ENCODE data around the gene BCAS3. TPM values are rescaled to one million over a fixed set of nuclear protein-coding genes. Genes with fewer than 3 reads are reported as not detected.

BCAS3 gene
- 10 to 100 TPM; 10.3 to 24.6 TPM for total RNA-seq
- 1 to 10 TPM; 5.8 to 10.0 TPM for polyA plus RNA-seq

DNA sequence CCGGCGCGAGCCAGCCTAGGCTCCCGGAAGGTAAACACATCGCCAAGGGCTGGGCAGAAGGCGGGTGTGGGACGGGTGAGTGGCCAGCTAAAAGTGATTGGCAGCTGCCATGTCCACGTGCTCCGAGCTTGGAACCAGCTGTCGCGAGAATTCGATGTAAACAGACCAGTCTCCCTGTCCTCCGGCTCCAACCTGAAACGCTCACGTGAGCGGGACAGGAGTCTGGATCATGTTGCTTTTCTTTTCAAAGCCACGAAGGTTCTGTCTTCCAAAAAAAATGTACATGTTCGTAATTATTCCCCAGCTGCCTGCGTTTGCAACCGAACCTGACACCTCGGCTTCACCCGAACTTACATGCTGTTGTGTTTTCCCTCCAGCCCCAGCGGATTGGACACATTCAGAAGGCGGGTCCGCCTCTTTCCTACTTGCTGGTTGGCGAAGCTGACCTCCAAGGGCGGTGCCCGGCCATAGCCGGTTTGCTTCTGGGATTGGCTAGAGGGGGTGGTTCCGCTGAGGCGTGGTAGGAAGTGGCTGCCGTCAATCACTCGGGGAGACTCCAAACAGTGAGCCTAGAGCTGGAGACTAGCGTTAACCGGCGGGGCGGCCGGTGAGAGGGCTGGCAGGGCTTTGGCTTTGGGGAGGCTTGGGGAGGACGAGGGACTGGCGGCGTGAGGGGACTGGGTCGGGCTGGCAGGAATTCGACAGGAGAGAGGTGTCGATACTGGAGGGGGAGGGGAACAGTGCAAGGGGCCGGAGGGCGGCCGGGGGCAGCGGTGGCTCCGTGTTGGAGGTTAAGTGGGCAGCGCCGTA, at the start of gene BCAS3:
Gene BCAS3, plus strand, starts transcription at position 544 of the 810 bp plus-strand sequence.
- no peaks in the 10 kb centered on the region for H3K9me3 ChIP-seq (ENCODE audit: control insufficient read depth in 4 of 4, low read length in 3 of 4)
- peak within 1 kb of the TSS; percentile 77 to 90 for H3K9ac ChIP-seq (ENCODE audit: low read depth in 1 of 2, low read length in 2 of 2)
- WGBS = under 1% methylated on average over 51 of the region's 51 CpGs
- H3K27ac ChIP-seq (ENCODE audit: low read depth in 1 of 2, low read length in 2 of 2) = peak within 1 kb of the TSS; percentile 62 to 91
- TF ChIP-seq TAF1 (conservative IDR thresholded peaks at IDR 0.05) = peak; percentile 27
- peak; percentile 99 for TF ChIP-seq SP1 (IDR thresholded peaks at IDR 0.05)
- peak; percentile 35 to 90 for TF ChIP-seq GABPA (IDR thresholded peaks at IDR 0.05 in 1 of 2, conservative IDR thresholded peaks at IDR 0.05 in 1 of 2)
- TF ChIP-seq, protein P1, sequence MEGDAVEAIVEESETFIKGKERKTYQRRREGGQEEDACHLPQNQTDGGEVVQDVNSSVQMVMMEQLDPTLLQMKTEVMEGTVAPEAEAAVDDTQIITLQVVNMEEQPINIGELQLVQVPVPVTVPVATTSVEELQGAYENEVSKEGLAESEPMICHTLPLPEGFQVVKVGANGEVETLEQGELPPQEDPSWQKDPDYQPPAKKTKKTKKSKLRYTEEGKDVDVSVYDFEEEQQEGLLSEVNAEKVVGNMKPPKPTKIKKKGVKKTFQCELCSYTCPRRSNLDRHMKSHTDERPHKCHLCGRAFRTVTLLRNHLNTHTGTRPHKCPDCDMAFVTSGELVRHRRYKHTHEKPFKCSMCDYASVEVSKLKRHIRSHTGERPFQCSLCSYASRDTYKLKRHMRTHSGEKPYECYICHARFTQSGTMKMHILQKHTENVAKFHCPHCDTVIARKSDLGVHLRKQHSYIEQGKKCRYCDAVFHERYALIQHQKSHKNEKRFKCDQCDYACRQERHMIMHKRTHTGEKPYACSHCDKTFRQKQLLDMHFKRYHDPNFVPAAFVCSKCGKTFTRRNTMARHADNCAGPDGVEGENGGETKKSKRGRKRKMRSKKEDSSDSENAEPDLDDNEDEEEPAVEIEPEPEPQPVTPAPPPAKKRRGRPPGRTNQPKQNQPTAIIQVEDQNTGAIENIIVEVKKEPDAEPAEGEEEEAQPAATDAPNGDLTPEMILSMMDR (IDR thresholded peaks at IDR 0.05; ENCODE audit: low read depth, low read length, missing input control) = no peak
- peak; percentile 99 for TF ChIP-seq ZBTB33 (IDR thresholded peaks at IDR 0.05)
- TF ChIP-seq HNF4A (conservative IDR thresholded peaks at IDR 0.05) = no peak
- no peak for TF ChIP-seq NR2F2 (IDR thresholded peaks at IDR 0.05)
- peak; percentile 80 for TF ChIP-seq YY1 (IDR thresholded peaks at IDR 0.05)
- TF ChIP-seq RXRA (IDR thresholded peaks at IDR 0.05) = peak in 1 of 2 donors; percentile 39
- TF ChIP-seq EGR1 (IDR thresholded peaks at IDR 0.05; ENCODE audit: low read depth in 2 of 2) = no peak
- no peak for TF ChIP-seq JUND (IDR thresholded peaks at IDR 0.05)
- TF ChIP-seq MAX (IDR thresholded peaks at IDR 0.05) = peak; percentile 97
- TF ChIP-seq, protein P2, sequence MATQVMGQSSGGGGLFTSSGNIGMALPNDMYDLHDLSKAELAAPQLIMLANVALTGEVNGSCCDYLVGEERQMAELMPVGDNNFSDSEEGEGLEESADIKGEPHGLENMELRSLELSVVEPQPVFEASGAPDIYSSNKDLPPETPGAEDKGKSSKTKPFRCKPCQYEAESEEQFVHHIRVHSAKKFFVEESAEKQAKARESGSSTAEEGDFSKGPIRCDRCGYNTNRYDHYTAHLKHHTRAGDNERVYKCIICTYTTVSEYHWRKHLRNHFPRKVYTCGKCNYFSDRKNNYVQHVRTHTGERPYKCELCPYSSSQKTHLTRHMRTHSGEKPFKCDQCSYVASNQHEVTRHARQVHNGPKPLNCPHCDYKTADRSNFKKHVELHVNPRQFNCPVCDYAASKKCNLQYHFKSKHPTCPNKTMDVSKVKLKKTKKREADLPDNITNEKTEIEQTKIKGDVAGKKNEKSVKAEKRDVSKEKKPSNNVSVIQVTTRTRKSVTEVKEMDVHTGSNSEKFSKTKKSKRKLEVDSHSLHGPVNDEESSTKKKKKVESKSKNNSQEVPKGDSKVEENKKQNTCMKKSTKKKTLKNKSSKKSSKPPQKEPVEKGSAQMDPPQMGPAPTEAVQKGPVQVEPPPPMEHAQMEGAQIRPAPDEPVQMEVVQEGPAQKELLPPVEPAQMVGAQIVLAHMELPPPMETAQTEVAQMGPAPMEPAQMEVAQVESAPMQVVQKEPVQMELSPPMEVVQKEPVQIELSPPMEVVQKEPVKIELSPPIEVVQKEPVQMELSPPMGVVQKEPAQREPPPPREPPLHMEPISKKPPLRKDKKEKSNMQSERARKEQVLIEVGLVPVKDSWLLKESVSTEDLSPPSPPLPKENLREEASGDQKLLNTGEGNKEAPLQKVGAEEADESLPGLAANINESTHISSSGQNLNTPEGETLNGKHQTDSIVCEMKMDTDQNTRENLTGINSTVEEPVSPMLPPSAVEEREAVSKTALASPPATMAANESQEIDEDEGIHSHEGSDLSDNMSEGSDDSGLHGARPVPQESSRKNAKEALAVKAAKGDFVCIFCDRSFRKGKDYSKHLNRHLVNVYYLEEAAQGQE (IDR thresholded peaks at IDR 0.05) = no peak
- no peak for TF ChIP-seq RAD21 (IDR thresholded peaks at IDR 0.05)
- TF ChIP-seq HNF4G (IDR thresholded peaks at IDR 0.05) = no peak
- peak; percentile 34 for TF ChIP-seq FOXA2 (IDR thresholded peaks at IDR 0.05)
- TF ChIP-seq, protein P3, sequence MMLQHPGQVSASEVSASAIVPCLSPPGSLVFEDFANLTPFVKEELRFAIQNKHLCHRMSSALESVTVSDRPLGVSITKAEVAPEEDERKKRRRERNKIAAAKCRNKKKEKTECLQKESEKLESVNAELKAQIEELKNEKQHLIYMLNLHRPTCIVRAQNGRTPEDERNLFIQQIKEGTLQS (IDR thresholded peaks at IDR 0.05) = no peak
- peak; percentile 8 for TF ChIP-seq FOXA1 (IDR thresholded peaks at IDR 0.05)
- H3K36me3 ChIP-seq (ENCODE audit: control insufficient read depth in 4 of 4, insufficient read depth in 3 of 4, low read depth in 1 of 4, low read length in 3 of 4) = peaks cover 0 to 2% (median 0%) of the 10 kb centered on the region in 4 donors
- H3K4me1 ChIP-seq (ENCODE audit: control insufficient read depth in 4 of 4, insufficient read depth in 4 of 4, low read length in 3 of 4) = peaks cover 0 to 15% (median 7%) of the 10 kb centered on the region in 4 donors
- DNase-seq (ENCODE audit: low spot score) = peak; percentile 95
- H3K4me3 ChIP-seq (ENCODE audit: low read depth in 1 of 3, low read length in 3 of 3) = peak within 1 kb of the TSS; percentile 64 to 98 (median 73)
- no peaks in the 10 kb centered on the region for H3K27me3 ChIP-seq (ENCODE audit: control insufficient read depth in 4 of 4, insufficient read depth in 4 of 4, low read length in 3 of 4)
